Choroid plexus epithelial cell (primary cell): ENCODE measurements around the gene RPH3AL.

ENCODE experiments used
- DNase-seq: peaks from one replicate; pipeline ENCODE4 v3.0.0-alpha.2; 2010; ENCODE audit warnings: low read depth
- H3K4me3 ChIP-seq: 2 replicates; pipeline ENCODE4 v1.5.1; 2011; ENCODE audit warnings: low read depth, mild to moderate bottlenecking, control low read depth, low read length, moderate library complexity
- CTCF ChIP-seq: conservative IDR thresholded peaks from 2 replicates; pipeline ENCODE4 v1.5.1; 2011; ENCODE audit warnings: low read depth, mild to moderate bottlenecking, control low read depth, inconsistent platforms, low read length, moderate library complexity

Gene RPH3AL

GRCh38 chr17:283911-284675 lies 68.5 kb downstream of the RPH3AL start:
- TF ChIP-seq CTCF = no peak
- no peak overlapping the region for H3K4me3 ChIP-seq
- no peak for DNase-seq

GRCh38 chr17:282912-283882 lies 69.4 kb downstream of the RPH3AL start:
- no peak for DNase-seq
- no peak for TF ChIP-seq CTCF
- H3K4me3 ChIP-seq = no peak overlapping the region

GRCh38 chr17:282000-282911 lies 70.4 kb downstream of the RPH3AL start:
- DNase-seq = peak; percentile 3
- TF ChIP-seq CTCF = no peak

DNA sequence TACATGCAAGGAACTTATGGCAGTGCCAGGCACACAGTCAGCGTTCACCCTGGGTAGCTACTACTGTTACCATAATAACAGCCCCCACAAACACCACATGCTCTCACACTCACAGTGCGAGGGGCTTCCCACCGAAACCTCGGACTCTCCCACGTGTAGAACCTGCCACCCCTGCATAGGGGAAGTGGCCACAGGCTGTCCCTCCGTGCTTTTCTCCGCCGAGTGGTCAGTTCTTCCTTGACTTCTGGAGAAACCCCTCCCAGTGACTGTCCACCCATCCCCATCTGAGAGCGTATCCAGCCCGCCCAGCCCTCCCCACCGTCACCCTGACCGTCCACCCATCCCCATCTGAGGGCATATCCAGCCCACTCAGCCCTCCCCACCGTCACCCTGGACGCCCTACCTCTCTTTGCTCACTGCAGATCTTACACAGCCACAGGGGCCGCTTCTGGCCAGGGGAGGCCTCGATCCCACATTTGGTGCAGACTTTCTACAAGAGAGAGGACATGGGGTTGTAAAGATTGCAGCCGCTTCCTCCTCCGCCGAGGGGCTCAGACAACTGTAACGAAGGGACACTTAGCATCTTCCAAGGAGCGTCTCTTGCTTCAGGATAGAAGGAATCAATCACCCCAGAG lies 71.1 kb downstream of the RPH3AL start:
- no peak for DNase-seq
- H3K4me3 ChIP-seq = no peak overlapping the region
- no peak for TF ChIP-seq CTCF

More at GRCh38 chr17:282000-282911, 70.4 kb downstream of the RPH3AL start:
- H3K4me3 ChIP-seq = no peak overlapping the region

DNA sequence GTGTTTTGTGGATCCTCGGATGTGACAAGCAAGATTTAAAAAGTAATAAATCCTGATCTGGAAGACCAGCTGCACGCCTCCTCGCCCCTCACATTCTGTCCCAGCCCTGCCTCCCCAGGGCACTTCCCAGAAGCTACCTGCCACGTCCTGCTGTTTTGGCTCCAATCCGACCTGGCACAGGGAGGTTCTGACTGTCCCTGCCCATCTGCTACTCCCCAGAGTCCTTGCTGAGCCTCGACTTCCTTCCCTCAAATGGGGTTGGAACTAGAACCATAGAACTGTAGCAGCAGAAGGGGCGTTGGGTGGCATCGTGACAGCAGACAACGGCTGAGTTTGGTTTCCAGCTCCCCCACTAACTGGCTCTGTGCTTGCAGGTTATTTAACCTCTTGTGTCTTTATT lies 71.7 kb downstream of the RPH3AL start:
- no peak for DNase-seq
- TF ChIP-seq CTCF = no peak
- no peak overlapping the region for H3K4me3 ChIP-seq

DNA sequence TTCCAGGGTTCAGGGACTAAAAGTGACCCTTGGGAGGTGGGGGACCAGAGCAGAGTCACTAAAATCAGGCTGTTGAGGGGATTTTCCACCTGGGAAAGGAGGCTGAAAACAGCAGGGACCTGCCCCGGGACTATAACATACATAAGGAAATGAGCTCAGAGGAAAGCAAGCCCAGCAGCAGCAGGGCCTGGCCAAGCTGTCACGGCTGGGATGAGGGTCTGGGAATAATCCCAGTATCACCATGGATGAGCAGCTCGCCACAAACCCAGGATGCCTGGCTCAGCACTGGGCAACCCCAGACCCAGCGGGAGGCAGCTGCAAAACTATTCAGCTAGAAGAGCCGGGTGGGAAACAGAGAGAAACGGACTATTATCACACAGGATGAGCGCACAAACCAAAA lies 72.4 kb downstream of the RPH3AL start:
- no peak for DNase-seq
- TF ChIP-seq CTCF = no peak
- no peak overlapping the region for H3K4me3 ChIP-seq
